GM19193 (cell line): ENCODE measurements around the gene CD200.

Source experiments
- POLR2A ChIP-seq: IDR thresholded peaks from 4 replicates; pipeline ENCODE4 v1.6.1; 2011; ENCODE audit not compliant: insufficient read depth, insufficient read length; ENCODE audit errors: extremely low read depth

The CD200 gene

DNA sequence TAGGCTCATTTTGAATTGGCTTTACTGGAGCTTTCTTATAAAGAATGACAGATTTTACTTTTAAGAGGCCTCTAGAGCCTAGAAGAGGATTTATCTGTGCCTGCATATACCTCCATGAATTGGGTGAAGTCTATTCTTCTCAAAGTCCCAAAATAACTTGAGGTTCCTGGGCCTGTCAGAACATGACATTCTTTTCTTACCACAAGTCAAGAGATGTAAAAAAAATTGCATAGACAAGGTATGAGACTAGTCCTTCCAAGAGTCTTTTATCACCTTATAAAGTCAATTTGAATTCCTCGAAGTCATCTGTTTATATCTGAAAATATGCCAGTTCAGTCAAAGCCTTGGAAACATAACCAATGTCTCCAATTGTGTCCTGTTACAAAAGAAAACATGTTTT lies 17.2 kb upstream of the CD200 start:
- TF ChIP-seq POLR2A: no peak

DNA sequence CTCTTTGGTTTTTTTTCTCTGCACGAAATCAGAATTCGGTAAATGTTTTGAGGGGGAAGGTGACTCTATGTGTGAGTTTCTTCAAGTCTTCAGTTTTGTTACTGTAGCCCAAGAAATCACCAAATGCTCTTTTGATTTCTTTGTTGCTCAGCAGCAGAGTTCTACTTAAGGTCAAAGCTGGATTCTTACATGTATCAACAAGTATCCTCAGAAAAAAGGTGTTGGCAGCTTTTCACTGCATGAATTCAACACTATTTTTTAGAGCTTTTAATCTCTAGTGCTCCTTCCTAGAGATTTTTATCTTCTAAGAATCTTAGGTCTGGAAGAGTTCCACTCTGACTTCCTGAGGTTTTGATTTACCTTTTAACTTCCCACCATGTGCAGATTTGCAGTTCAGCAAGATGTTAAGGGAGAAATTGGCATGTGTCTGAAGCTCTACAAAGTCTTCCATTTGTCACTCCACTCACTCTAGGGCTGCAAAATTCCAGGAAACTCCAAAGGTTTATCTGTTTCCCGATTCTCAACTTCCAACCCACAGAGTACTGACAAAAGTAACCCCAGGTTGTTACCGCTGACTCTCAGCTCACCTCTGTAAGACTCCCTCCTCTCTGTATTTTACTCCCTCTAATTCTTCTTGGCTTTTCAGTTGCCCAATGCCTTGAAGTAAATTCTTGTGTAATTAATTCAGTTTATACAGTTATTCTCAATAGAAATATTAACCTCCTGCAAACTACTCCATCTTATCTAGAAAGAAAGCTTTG lies 13.3 kb upstream of the CD200 start:
- TF ChIP-seq POLR2A: no peak

DNA sequence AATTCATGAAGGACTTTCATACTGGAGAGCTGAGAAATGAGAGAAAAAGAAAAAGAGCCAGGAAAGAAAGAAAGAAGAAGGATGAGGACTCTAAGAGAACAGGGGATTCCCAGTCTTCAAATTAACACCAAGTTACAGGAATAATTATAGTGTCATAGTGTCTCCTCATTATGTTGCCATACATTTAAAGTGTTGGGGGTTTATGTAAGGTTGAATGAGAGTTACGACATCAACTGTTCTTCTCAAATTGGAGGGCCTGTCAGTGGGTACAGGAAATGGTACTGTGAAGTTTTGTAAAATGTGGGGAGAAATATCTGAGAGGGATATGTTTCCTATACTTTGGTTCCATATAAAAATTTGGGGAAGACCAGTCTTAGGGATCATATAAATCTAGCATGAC lies 12.3 kb upstream of the CD200 start:
- TF ChIP-seq POLR2A: no peak

DNA sequence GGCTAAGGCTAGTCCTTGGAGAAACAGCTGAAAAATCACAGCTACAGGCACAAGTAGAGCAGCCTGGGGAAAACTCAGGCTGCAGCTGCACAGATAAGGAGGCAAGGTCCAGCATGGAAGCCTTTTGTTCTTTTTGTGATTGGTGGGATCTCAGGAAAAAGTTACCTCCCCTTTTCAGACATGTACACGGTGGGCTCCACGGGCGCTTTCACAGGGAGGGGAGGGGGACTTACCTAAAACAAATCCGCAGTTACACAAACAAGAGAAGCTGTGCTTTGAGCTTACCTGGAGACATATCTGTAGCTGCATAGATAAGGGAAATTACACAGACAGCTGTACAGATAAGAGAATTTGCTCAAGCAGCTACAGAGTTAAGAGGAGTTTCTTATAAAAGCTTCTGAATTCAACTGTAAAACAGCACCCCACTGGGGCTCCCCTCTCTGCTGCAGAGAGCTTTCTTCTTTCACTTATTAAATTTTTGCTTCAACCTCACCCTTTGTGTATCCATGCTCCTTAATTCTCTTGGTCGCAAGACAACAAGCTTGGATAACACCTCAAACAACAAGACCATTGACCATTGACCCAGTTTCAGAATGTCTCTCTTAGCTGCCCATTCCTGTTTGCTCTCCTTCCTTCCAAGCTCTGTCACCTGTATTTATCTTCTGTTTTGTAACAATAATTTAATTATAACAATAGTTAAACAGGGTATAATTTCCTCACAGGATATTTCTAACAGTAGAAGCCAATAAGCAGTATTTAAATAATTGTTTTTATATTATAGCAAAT lies 10.9 kb upstream of the CD200 start:
- no peak for TF ChIP-seq POLR2A

DNA sequence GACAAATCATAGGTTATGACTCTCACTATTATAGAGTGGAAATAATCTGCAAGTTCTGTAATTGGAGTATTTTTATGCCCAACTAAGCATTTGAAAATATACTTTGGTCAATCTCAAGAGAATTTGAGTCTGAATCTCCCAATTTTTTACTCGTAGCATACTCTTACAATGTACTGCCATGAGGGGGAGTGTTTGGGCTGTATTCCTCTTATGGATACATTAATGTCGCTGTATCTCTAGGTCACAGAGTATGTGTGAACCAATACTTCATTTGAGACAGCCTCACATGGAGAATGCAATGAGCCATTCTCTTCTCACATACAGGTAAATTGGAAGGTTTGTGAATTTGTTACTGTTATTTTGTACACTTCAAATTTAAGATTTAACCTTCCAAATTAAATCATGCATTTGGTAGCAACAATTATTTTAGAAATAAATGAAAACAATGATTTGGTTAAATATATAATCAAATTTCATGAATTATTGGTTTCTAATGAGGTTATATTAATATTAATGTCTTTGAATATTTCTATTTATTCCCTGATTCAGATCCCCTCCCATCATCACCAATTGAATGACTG lies 5.5 kb upstream of the CD200 start:
- no peak for TF ChIP-seq POLR2A

DNA sequence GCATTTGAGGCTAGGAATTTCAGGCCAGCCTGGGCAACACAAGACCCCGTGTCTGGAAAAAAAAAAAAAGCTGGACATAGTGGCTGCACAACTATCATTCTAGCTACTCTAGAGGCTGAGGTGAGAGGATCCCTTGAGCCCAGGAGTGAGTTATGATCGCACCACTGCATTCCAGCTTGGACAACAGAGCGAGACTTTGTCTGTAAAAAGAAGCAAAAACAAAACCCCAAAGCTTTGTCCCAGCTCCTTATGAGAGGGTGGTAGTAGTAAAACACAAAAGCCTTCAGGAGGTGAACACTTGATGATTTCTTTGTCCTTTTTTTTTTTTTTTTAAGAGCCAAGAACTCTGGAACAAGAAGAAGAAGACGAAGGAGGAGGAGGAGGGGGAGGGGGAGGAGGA lies 1.1 kb upstream of the CD200 start:
- no peak for TF ChIP-seq POLR2A

DNA sequence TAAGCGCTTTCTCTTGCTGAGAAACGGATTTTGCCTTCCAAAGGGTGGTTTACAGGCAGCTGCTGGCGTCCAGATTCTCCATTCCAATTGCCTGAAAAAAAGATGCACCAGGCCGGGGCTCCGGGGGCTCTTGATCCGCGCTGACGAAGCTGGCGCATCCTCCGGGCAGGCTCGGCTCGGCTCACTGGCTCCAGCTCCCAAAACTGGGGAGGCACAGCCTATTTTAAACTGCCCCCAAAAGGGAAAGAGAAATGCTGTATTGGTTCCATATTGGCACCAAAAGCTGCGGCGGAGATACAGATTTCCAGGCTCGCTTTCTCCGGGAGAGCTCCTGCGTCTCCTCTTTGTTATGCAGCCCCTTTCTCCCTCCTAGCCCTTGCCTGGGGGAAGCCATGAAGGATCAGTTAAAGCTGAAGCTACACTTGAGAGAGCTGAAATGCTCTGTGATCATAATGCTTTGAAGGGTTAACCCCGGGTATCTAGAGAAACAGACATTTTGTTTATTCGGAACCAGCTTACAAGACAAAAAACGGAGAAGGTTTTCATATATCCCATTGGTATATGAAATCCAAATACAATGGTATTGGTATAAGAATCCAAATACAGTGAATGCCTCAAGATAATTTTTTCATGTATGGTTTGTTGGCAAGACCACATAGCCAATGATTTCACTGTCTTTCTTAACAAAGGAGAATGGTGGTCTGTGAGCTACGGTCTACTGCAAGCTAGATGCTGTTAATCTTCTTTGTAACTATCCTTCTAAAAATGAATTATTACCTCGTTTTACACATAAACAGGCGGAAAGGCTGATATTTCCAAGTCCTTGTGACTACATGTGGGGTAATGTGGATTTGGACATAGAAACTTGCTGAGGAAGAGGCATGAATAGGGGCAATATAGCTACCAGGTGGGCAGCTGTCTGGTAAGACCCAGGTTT lies 693 bp downstream of the CD200 start:
- no peak for TF ChIP-seq POLR2A

DNA sequence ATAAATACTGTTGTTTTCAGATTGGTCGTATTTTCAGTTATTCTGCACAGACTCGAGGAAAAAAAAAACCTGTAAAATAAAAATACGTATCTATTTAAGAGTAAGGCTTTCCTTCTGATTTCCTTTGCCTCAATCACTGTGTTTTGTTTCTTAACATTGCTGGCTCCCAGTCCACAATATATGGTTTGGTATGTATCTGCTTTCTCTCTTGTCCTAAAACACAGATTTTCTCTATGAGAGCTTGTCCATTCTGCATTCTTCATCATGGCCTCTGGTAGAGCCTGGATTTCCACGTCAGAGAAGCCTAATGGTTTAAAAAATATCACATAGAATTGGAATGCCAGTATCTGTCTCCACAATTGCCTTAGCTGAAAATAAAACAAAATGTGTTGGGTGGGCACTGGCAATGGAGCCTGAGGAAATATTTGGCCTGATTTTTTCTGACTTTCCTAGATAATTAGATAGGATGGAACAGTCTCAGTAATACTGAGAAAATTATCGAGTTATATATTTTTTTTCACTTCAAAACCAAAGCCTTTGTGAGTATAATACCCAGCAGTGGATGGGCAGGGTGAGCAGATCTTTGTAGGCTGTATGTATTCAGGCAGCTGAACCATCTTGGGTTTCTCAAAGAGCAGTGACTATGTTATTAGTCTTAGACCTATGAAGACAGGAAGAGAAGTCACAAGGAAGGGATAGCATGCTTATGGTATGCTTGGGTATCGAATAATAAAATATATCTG lies 1.9 kb downstream of the CD200 start:
- no peak for TF ChIP-seq POLR2A

DNA sequence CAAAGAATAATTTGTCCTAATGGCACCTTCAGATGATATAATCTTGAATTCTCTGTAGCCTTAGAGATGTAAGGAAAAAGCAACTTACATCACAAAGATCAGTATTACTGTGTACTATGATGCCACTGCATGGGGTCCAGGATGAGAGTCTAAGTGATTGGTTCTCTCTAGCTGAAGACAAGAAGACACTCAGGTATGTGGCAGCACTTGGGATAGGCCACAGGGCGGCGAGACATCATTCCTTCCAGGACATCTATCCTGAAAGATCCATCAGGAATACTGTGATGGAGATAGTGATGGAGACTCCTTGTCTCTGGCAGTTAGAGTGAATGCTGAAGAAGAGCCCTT lies 2.5 kb downstream of the CD200 start:
- TF ChIP-seq POLR2A: no peak

DNA sequence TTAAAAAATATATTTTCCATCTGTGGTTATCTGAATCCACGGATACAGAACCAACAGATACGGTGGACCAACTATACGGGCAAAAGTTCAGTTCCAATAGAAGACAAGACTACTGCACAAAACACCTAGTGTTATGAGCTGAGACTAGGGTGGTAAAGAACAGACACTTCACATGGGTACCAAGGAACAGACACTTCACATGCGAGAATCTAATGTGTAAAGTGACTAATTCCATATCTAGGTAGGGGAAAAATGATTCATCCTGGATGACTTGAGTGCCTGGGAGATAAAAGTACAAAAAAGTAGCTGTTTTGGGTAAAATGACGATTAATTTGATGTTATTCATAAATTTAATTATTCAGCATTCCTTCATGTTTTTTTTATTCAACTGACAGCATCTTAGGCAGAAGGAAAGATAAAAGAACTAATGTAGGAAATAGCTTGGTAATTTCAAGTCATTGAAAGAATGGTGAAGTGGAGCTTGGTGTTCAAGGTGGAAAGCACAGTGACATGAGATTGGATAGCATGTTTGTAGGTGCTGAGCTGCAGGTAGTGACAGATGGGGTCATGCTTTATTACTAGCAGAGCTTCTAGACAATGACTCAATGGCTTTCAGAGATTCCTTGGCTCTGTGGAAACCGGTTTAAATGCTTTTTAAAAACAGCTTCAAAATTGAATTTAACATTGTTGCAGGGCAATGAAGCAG lies 5.2 kb downstream of the CD200 start:
- no peak for TF ChIP-seq POLR2A

DNA sequence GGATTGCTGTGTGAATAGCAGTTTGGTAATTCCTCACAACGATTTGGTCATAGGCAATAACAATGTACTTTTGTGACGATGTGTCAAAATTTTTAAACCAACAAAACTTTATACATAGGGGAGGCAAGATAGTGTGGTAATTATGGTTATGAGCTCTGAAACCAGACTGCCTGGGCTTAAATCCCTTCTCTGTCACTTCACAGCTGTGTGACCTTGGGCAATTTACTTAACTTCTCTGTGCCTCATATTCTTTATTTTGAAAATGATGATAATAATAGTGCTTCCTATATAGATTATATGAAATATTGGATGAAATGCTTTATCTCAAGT lies 5.7 kb downstream of the CD200 start:
- no peak for TF ChIP-seq POLR2A

DNA sequence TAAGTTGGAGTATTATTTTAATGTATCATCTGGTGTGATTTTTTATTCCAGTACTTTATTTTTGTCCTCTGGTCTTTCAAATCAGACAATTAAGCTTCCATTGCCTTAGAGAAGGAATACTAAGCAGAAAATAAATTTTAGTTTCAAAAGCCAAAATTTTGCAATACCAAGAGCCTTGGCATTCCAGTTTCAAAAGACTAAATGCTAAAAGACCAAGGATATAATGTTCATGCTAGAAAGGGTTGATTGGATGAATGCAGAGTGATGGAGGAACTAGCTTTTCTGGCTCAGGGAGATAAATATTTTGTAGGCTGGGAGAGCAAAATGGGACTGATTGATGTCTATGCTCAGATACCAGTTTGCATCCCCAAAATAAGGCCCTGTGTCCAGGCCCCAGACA lies 6.2 kb downstream of the CD200 start:
- no peak for TF ChIP-seq POLR2A

DNA sequence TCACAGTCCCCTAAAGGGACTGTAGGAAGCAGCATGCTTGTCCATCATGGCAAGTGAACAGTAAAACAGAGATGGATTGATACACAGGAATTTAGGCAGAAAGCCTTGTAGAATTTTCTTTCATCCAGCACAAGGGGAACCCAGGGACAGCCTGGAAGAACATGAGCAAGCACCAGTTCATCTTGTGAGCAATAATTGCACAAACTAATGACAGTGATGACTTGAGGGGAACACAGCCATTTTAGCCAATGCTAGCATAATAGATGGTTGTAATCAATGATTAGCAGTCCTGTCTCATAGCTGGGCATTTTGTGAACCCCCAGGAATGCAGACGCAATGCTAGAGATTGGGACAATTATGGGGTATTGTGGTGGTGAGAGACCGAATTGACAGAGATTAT lies 6.7 kb downstream of the CD200 start:
- TF ChIP-seq POLR2A: no peak

DNA sequence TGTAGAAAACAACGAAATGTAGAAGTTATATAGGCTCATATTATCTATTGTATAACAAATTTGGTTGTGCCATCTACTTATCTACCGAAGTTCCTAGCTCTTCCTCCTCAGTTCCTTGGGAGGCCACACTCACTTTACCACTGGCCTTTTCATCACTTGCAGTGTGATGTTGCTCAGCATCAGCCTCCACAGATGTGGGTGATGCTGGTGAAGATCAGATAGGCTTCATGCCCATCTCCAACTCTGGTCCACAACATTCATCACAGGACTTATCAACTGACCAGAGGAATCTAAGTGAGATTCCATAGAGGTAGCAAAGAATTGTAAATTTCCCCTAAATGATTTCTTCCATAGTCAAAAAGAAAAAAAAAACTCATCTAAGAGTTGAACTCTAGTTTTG lies 8.4 kb downstream of the CD200 start:
- TF ChIP-seq POLR2A: no peak
